Loucy (cell line): ENCODE results near the gene SLX4IP.

Experiments used
- H2AFZ ChIP-seq: fragments of 200-600 bp; sonication (generic); 2 replicates; pipeline ENCODE4 v1.6.0; 2016; ENCODE audit warnings: antibody characterized with exemption, mild to moderate bottlenecking, low read length, moderate library complexity
- H3F3A ChIP-seq: fragments of 200-600 bp; 2 replicates; pipeline ENCODE4 v1.6.0; 2016; ENCODE audit warnings: antibody characterized with exemption, low read depth, mild to moderate bottlenecking
- H3K27me3 ChIP-seq: fragments of 200-600 bp; sonication (generic); 2 replicates; pipeline ENCODE4 v1.6.1; 2014; ENCODE audit warnings: low read length, mild to moderate bottlenecking; ENCODE audit not compliant: insufficient read depth, poor library complexity, severe bottlenecking
- H3K36me3 ChIP-seq: fragments of 200-600 bp; sonication (generic); 2 replicates; pipeline ENCODE4 v1.6.1; 2016; ENCODE audit warnings: low read length; ENCODE audit not compliant: insufficient read depth
- H3K4me1 ChIP-seq: fragments of 200-600 bp; sonication (generic); 2 replicates; pipeline ENCODE4 v1.5.1; 2014; ENCODE audit warnings: low read length, mild to moderate bottlenecking; ENCODE audit not compliant: insufficient read depth, poor library complexity, severe bottlenecking
- H3K4me2 ChIP-seq: fragments of 200-600 bp; sonication (generic); 2 replicates; pipeline ENCODE4 v1.6.0; 2014; ENCODE audit warnings: antibody characterized with exemption, low read length, low read depth, mild to moderate bottlenecking; ENCODE audit not compliant: poor library complexity, severe bottlenecking
- H3K4me3 ChIP-seq: fragments of 200-600 bp; sonication (generic); 2 replicates; pipeline ENCODE4 v1.5.1; 2014; ENCODE audit warnings: low read length, mild to moderate bottlenecking, mixed read lengths; ENCODE audit not compliant: poor library complexity, severe bottlenecking
- H3K79me2 ChIP-seq: fragments of 200-600 bp; sonication (generic); 2 replicates; pipeline ENCODE4 v1.6.1; 2014; ENCODE audit warnings: low read length; ENCODE audit not compliant: insufficient read depth
- H3K9ac ChIP-seq: fragments of 200-600 bp; sonication (generic); 2 replicates; pipeline ENCODE4 v1.6.0; 2014; ENCODE audit warnings: mild to moderate bottlenecking, low read depth, low read length, moderate library complexity; ENCODE audit not compliant: poor library complexity, severe bottlenecking
- H3K9me2 ChIP-seq: fragments of 200-600 bp; sonication (generic); replicated peaks from 2 replicates; pipeline ENCODE4 v1.6.1; 2016; ENCODE audit warnings: low read depth, low read length, mixed read lengths
- H3K9me3 ChIP-seq: fragments of 200-600 bp; sonication (generic); 2 replicates; pipeline ENCODE4 v1.6.1; 2014; ENCODE audit warnings: mild to moderate bottlenecking, antibody characterized with exemption, low read length, low read depth; ENCODE audit not compliant: insufficient read depth
- H4K20me1 ChIP-seq: fragments of 200-600 bp; sonication (generic); 2 replicates; pipeline ENCODE4 v1.6.0; 2014; ENCODE audit warnings: antibody characterized with exemption, low read length, mild to moderate bottlenecking; ENCODE audit not compliant: insufficient read depth, poor library complexity, severe bottlenecking
- EZH2phosphoT487 ChIP-seq: fragments of 200-600 bp; IDR thresholded peaks from 2 replicates; pipeline ENCODE4 v1.6.1; 2018; ENCODE audit warnings: antibody characterized with exemption, mild to moderate bottlenecking, moderate library complexity, borderline replicate concordance
- TF ChIP-seq, protein P1 (sequence below): fragments of 200-600 bp; sonication (generic); conservative IDR thresholded peaks from 2 replicates; pipeline ENCODE4 v1.5.1; 2014; ENCODE audit warnings: mild to moderate bottlenecking, antibody characterized with exemption, low read length

The SLX4IP gene

DNA sequence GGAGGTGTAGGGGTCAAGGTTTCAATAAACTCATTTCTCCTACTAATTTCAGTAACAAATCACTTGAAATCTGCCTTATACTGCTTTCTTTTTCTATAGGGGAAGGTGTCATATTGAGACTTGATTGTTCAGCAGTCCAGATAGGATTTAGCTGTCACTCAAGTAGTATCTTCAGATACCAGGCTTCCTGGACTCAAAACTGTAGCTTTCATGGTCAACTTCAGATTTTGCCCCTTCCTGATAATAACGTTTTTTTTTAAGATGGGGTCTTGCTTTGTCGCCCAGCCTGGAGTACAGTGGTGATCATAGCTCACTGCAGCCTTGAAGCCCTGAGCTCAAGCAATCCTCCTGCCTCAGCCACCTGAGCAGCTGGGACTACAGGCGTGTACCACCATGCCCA is 160.9 kb downstream of the SLX4IP start:
- H3K4me2 ChIP-seq = no peak overlapping the region
- peaks cover 4% of the 10 kb centered on the region; the same call in 1 of the 2 replicates for H3K36me3 ChIP-seq
- no peaks in the 10 kb centered on the region for H3K9me3 ChIP-seq
- H2AFZ ChIP-seq = no peak overlapping the region
- no peaks in the 10 kb centered on the region for H3K9me2 ChIP-seq
- H3K27me3 ChIP-seq = no peaks in the 10 kb centered on the region
- H3F3A ChIP-seq = no peaks in the 10 kb centered on the region
- H3K4me3 ChIP-seq = no peak overlapping the region
- H3K9ac ChIP-seq = no peak overlapping the region
- H4K20me1 ChIP-seq = no peaks in the 10 kb centered on the region
- H3K79me2 ChIP-seq = no peaks in the 10 kb centered on the region
- H3K4me1 ChIP-seq = no peaks in the 10 kb centered on the region
- TF ChIP-seq, protein P1, sequence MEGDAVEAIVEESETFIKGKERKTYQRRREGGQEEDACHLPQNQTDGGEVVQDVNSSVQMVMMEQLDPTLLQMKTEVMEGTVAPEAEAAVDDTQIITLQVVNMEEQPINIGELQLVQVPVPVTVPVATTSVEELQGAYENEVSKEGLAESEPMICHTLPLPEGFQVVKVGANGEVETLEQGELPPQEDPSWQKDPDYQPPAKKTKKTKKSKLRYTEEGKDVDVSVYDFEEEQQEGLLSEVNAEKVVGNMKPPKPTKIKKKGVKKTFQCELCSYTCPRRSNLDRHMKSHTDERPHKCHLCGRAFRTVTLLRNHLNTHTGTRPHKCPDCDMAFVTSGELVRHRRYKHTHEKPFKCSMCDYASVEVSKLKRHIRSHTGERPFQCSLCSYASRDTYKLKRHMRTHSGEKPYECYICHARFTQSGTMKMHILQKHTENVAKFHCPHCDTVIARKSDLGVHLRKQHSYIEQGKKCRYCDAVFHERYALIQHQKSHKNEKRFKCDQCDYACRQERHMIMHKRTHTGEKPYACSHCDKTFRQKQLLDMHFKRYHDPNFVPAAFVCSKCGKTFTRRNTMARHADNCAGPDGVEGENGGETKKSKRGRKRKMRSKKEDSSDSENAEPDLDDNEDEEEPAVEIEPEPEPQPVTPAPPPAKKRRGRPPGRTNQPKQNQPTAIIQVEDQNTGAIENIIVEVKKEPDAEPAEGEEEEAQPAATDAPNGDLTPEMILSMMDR = no peak
- no peak for TF ChIP-seq EZH2phosphoT487

DNA sequence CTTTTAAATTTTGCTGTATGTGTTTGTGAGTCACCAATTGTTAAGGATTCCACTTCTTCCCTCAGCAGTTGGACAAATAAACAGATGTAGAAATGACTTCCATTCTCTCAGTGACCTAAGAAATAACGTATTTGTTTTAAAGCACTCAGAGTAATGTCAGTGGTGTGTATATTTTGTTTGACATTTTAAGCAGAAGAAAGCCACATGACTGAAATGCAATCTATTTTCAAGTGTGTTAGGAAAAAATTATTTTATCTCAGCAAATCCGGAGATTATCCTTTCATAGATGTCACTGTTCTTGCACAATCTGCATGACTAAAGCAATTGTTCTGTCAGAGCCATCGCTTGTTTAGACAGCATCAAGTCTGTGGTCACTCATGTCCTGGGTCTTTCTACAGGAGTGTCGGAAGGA is 161.6 kb downstream of the SLX4IP start:
- no peak overlapping the region for H3K4me3 ChIP-seq
- H3K36me3 ChIP-seq = peaks cover 8% of the 10 kb centered on the region; the same call in 1 of the 2 replicates
- H3F3A ChIP-seq = no peaks in the 10 kb centered on the region
- H3K79me2 ChIP-seq = no peaks in the 10 kb centered on the region
- no peak overlapping the region for H3K9ac ChIP-seq
- no peaks in the 10 kb centered on the region for H4K20me1 ChIP-seq
- no peak overlapping the region for H2AFZ ChIP-seq
- H3K27me3 ChIP-seq = no peaks in the 10 kb centered on the region
- no peak overlapping the region for H3K4me2 ChIP-seq
- no peaks in the 10 kb centered on the region for H3K9me2 ChIP-seq
- no peak for TF ChIP-seq EZH2phosphoT487
- TF ChIP-seq, protein P1 = no peak
- no peaks in the 10 kb centered on the region for H3K4me1 ChIP-seq
- H3K9me3 ChIP-seq = no peaks in the 10 kb centered on the region

DNA sequence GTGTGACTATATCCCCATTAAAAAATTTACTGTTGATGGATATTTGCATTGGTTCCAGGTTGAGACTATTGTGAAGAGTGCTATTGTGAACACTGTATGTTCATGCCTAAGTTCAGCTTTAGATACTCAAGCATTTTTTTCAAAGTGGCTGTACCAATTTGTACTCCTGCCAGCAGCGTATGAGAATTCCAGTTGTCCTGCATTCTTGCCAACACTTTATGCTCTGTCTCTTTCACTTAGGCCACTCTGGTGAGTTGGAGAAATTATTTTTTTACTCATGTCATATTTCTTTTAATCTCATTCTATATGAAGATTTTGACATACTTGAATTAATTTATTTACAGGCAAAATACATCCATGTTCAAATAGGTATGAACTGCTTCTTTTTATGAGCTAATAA is 162.5 kb downstream of the SLX4IP start:
- no peaks in the 10 kb centered on the region for H3K79me2 ChIP-seq
- H3K4me2 ChIP-seq = no peak overlapping the region
- H3F3A ChIP-seq = no peaks in the 10 kb centered on the region
- no peaks in the 10 kb centered on the region for H4K20me1 ChIP-seq
- no peak overlapping the region for H3K4me3 ChIP-seq
- H3K9ac ChIP-seq = no peak overlapping the region
- no peaks in the 10 kb centered on the region for H3K4me1 ChIP-seq
- H3K9me3 ChIP-seq = no peaks in the 10 kb centered on the region
- no peak for TF ChIP-seq EZH2phosphoT487
- TF ChIP-seq, protein P1 = no peak
- H3K27me3 ChIP-seq = no peaks in the 10 kb centered on the region
- H3K36me3 ChIP-seq = peaks cover 16% of the 10 kb centered on the region; the same call in 1 of the 2 replicates
- H2AFZ ChIP-seq = no peak overlapping the region
- no peaks in the 10 kb centered on the region for H3K9me2 ChIP-seq
